DND-41 (cell line): ENCODE results near the gene CDH23.

Experiments used
- EZH2 ChIP-seq: IDR thresholded peaks from 3 replicates; pipeline ENCODE4 v1.6.1; 2012; ENCODE audit warnings: borderline replicate concordance, low read depth, mild to moderate bottlenecking, moderate library complexity, low read length, inconsistent platforms; ENCODE audit not compliant: severe bottlenecking
- TF ChIP-seq, protein P1 (sequence below): IDR thresholded peaks from 2 replicates; pipeline ENCODE4 v1.5.1; 2012; ENCODE audit warnings: borderline replicate concordance, low read length, moderate library complexity, mild to moderate bottlenecking; ENCODE audit not compliant: poor library complexity, severe bottlenecking; ENCODE audit errors: extremely low read depth

DNA sequence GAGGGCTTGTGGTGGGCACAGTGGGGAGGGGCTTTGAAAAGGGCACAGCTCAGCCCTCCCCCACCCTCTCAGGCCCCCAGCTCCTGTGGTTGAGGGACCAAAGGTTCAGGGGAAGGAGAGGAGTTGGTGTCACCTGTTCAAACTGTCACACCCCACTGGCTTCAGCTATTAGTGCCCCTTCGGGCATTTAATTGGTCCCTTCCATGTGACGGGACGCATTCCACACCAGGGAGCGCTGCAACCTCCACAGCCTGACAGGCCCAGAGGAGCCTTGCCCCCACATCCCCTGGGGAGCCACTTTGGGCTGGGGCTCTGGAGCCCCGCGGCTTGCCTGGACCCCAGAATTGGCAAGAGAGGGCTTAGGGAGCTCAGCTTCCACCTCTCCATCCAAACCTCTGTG, 247.2 kb downstream of the CDH23 start:
- TF ChIP-seq, protein P1, sequence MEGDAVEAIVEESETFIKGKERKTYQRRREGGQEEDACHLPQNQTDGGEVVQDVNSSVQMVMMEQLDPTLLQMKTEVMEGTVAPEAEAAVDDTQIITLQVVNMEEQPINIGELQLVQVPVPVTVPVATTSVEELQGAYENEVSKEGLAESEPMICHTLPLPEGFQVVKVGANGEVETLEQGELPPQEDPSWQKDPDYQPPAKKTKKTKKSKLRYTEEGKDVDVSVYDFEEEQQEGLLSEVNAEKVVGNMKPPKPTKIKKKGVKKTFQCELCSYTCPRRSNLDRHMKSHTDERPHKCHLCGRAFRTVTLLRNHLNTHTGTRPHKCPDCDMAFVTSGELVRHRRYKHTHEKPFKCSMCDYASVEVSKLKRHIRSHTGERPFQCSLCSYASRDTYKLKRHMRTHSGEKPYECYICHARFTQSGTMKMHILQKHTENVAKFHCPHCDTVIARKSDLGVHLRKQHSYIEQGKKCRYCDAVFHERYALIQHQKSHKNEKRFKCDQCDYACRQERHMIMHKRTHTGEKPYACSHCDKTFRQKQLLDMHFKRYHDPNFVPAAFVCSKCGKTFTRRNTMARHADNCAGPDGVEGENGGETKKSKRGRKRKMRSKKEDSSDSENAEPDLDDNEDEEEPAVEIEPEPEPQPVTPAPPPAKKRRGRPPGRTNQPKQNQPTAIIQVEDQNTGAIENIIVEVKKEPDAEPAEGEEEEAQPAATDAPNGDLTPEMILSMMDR, result no peak
- no peak for TF ChIP-seq EZH2
